ENCODE results near the gene LMNTD1. TPM values are rescaled to one million over a fixed set of nuclear protein-coding genes. Genes with fewer than 3 reads are reported as not detected.
"Not testable (repeated sequence)": the region's sequence is repeated elsewhere in the genome, so short reads cannot be mapped to it uniquely, and the experiment has no call there.

The LMNTD1 gene
- total RNA-seq, 2 experiments from 2014 or later = not detected

DNA sequence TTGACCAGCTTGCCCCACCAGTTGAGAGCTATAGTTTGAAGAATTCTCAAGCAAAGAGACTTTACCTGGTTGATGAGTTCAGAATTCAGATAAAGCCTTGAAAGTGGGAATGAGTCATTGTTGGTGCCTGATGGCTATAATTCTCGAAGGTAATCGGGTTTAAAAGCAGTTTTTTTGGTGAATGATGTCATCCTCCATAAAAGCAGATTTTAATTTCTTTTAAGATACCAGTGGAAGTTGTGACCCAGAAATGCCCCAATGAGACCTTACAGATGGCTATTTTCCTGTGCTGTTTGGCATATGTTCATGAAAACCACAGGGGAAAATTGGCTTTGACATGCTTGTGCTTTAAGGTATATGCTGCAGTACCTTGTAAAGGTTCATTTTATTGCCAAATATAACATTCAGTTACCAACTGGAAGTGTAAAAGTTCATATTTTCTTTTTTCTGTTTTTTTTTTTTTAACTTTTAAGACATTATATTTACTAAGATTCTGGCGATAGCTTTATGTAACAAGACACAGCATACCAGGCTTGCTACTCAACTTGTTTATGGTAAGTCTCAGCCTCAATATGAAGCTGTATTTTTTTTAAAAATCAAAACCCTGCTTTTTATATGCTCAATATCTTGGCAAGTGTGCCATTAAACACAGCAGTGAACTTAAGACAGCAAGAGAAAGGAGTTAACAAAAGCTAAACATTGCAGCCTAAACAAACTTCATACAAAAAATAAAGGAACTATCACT, 119.3 kb downstream of the LMNTD1 start:
- no peak overlapping the region for H3K4me3 ChIP-seq (ENCODE audit: low read length)
- no peak overlapping the region for H3K27ac Mint-ChIP-seq
- peaks cover 4% of the 10 kb centered on the region for H3K4me1 ChIP-seq (ENCODE audit: insufficient read depth, low read length)
- no peaks in the 10 kb centered on the region for H3K27me3 ChIP-seq (ENCODE audit: control insufficient read depth in 1 of 2, insufficient read depth in 2 of 2, low read length in 2 of 2)
- H3K9me3 ChIP-seq (ENCODE audit: control insufficient read depth in 1 of 2, insufficient read depth in 1 of 2, low read length in 2 of 2) = no peaks in the 10 kb centered on the region
- H3K4me3 Mint-ChIP-seq = no peak overlapping the region
- no peaks in the 10 kb centered on the region for H3K36me3 Mint-ChIP-seq (ENCODE audit: low read depth)
- no peaks in the 10 kb centered on the region for H3K9me3 Mint-ChIP-seq
- no peaks in the 10 kb centered on the region for H3K27me3 Mint-ChIP-seq
- H3K4me1 Mint-ChIP-seq (ENCODE audit: low read depth) = peaks cover 8% of the 10 kb centered on the region
- no peaks in the 10 kb centered on the region for H3K36me3 ChIP-seq (ENCODE audit: insufficient read depth, low read length)
- CTCF ChIA-PET = interaction anchor here (1.1 kb wide), 1 partner anchor 594 kb away, joined by 3 read pairs; no protein-coding TSS in a partner anchor
- H3K27ac ChIP-seq (ENCODE audit: low read depth in 1 of 2, low read length in 2 of 2) = no peak overlapping the region
- no peak for ATAC-seq (ENCODE audit: poor library complexity)
- intact Hi-C loops (cut with DNase I, micrococcal nuclease) = no loop called here
- POLR2A ChIA-PET = no interaction called here
- TF ChIP-seq, protein P1, sequence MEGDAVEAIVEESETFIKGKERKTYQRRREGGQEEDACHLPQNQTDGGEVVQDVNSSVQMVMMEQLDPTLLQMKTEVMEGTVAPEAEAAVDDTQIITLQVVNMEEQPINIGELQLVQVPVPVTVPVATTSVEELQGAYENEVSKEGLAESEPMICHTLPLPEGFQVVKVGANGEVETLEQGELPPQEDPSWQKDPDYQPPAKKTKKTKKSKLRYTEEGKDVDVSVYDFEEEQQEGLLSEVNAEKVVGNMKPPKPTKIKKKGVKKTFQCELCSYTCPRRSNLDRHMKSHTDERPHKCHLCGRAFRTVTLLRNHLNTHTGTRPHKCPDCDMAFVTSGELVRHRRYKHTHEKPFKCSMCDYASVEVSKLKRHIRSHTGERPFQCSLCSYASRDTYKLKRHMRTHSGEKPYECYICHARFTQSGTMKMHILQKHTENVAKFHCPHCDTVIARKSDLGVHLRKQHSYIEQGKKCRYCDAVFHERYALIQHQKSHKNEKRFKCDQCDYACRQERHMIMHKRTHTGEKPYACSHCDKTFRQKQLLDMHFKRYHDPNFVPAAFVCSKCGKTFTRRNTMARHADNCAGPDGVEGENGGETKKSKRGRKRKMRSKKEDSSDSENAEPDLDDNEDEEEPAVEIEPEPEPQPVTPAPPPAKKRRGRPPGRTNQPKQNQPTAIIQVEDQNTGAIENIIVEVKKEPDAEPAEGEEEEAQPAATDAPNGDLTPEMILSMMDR (IDR thresholded peaks at IDR 0.05) = no peak
- no peak for DNase-seq

DNA sequence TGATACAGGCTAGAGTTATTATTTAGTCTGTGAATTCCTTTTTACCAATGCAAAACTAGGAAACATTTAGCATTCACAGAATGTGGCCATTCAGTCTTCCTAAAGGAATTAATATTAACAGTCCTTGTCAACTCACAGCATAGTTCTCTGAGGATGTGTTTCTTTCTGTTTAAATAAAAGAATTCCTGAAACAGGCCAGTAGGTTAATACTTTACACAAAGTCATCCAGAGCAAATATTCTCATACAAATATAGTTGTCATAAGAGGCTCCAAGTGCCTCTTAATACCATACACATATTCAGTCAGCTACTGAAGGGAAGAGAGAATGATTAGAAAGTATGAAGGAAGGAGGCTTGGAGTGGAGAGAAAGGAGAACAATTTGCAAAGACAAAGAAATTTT, 120.1 kb downstream of the LMNTD1 start:
- Histone ChIP-seq H3K27me3 (ENCODE audit: control insufficient read depth in 1 of 2, insufficient read depth in 2 of 2, low read length in 2 of 2) (no peaks in the 10 kb centered on the region), H3K36me3 (ENCODE audit: insufficient read depth, low read length) (no peaks in the 10 kb centered on the region), H3K4me1 (ENCODE audit: insufficient read depth, low read length) (peaks cover 4% of the 10 kb centered on the region), H3K27ac (ENCODE audit: low read depth in 1 of 2, low read length in 2 of 2) (no peak overlapping the region), H3K4me3 (ENCODE audit: low read length) (no peak overlapping the region), H3K9me3 (ENCODE audit: control insufficient read depth in 1 of 2, insufficient read depth in 1 of 2, low read length in 2 of 2) (no peaks in the 10 kb centered on the region)
- TF ChIP-seq, protein P1 (IDR thresholded peaks at IDR 0.05) = no peak
- H3K36me3 Mint-ChIP-seq (ENCODE audit: low read depth) = no peaks in the 10 kb centered on the region
- intact Hi-C loops (cut with DNase I, micrococcal nuclease) = no loop called here
- no peaks in the 10 kb centered on the region for H3K27me3 Mint-ChIP-seq
- ATAC-seq (ENCODE audit: poor library complexity) = no peak
- peaks cover 8% of the 10 kb centered on the region for H3K4me1 Mint-ChIP-seq (ENCODE audit: low read depth)
- no peak overlapping the region for H3K27ac Mint-ChIP-seq
- POLR2A ChIA-PET = no interaction called here
- CTCF ChIA-PET = no interaction called here
- no peaks in the 10 kb centered on the region for H3K9me3 Mint-ChIP-seq
- DNase-seq = no peak
- H3K4me3 Mint-ChIP-seq = no peak overlapping the region

DNA sequence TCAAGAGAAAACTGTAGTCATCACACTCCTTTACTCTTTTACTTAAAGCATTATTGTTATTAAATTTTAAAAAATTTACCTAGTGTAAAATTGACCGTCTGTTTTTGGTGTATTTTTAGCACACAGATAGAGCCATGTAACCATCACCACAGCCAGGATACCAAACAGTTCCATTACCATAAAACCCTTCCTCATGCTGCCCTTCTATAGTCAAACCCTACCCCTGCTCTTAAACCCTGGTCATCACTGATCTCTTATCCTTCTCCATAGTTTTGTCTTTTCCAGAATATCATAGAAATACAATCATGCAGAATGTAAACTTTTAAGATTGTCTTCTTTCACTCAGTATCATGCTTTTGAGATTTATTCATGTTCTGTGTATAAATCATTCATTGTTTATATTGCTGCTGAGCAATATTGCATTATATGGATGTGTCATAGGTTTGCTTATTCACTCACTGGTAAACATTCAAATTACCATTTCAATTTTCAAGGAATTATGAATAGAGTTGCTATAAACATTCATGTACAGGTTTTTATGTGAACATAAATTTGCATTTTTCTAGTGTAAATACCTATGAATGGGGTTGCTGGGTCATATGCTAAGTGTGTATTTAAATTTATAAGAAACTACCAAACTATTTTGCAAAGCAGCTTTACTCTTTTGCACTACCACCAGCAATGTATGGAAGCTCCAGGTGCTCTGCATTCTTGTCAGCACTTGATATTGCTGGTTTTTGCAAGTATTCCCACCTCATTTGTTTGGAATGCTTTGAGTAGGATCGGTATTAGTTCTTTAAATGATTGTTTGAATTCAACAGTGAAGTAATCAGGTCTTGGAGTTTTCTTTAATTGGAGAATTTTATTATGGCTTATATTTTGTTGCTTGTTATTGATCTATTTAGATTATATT, 125.5 kb downstream of the LMNTD1 start:
- Mint-ChIP-seq H3K4me3 (no peak overlapping the region), H3K27ac (no peak overlapping the region), H3K27me3 (no peaks in the 10 kb centered on the region), H3K4me1 (ENCODE audit: low read depth) (no peaks in the 10 kb centered on the region), H3K9me3 (no peaks in the 10 kb centered on the region), H3K36me3 (ENCODE audit: low read depth) (no peaks in the 10 kb centered on the region)
- Histone ChIP-seq H3K36me3 (ENCODE audit: insufficient read depth, low read length) (no peaks in the 10 kb centered on the region), H3K27me3 (ENCODE audit: control insufficient read depth in 1 of 2, insufficient read depth in 2 of 2, low read length in 2 of 2) (no peaks in the 10 kb centered on the region), H3K27ac (ENCODE audit: low read depth in 1 of 2, low read length in 2 of 2) (no peak overlapping the region), H3K4me3 (ENCODE audit: low read length) (no peak overlapping the region), H3K4me1 (ENCODE audit: insufficient read depth, low read length) (no peaks in the 10 kb centered on the region), H3K9me3 (ENCODE audit: control insufficient read depth in 1 of 2, insufficient read depth in 1 of 2, low read length in 2 of 2) (no peaks in the 10 kb centered on the region)
- CTCF ChIA-PET = no interaction called here
- ATAC-seq (ENCODE audit: poor library complexity) = no peak
- POLR2A ChIA-PET = no interaction called here
- TF ChIP-seq, protein P1 (IDR thresholded peaks at IDR 0.05) = no peak
- intact Hi-C loops (cut with DNase I, micrococcal nuclease) = no loop called here
- no peak for DNase-seq

DNA sequence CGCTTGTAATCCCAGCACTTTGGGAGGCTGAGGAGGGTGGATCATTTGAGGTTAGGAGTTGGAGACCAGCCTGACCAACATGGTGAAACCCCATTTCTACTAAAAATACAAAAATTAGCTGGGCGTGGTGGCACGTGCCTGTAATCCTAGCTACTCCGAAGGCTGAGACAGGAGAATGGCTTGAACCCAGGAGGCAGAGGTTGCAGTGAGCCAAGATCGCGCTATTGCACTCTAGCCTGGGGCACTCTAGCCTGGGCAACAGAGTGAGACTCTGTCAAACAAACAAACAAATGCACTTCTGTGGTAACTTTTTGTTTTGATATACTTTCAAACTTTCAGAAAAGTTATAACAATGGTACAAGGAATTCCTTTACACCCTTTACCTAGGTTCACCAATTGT, 126.3 kb downstream of the LMNTD1 start:
- H3K4me1 ChIP-seq (ENCODE audit: insufficient read depth, low read length); H3K9me3 ChIP-seq (ENCODE audit: control insufficient read depth in 1 of 2, insufficient read depth in 1 of 2, low read length in 2 of 2); CTCF ChIA-PET; ATAC-seq (ENCODE audit: poor library complexity); POLR2A ChIA-PET; intact Hi-C loops (cut with DNase I, micrococcal nuclease); H3K4me1 Mint-ChIP-seq (ENCODE audit: low read depth); H3K9me3 Mint-ChIP-seq; H3K27ac ChIP-seq (ENCODE audit: low read depth in 1 of 2, low read length in 2 of 2); H3K4me3 ChIP-seq (ENCODE audit: low read length); H3K27ac Mint-ChIP-seq; H3K36me3 ChIP-seq (ENCODE audit: insufficient read depth, low read length); DNase-seq; H3K36me3 Mint-ChIP-seq (ENCODE audit: low read depth); H3K4me3 Mint-ChIP-seq; H3K27me3 Mint-ChIP-seq; H3K27me3 ChIP-seq (ENCODE audit: control insufficient read depth in 1 of 2, insufficient read depth in 2 of 2, low read length in 2 of 2): not testable (repeated sequence)
